Caco-2 (cell line): ENCODE data around the gene TMEM54. TPM values are rescaled to one million over a fixed set of nuclear protein-coding genes. Genes with fewer than 3 reads are reported as not detected.

Experiments
- BruUV-seq: library from RNA; stranded (reverse); fragments of 400-500 nt; replicated peaks from 2 replicates; lab custom pipeline; 2021; lab: Mats Ljungman, UMichigan
- CTCF ChIA-PET: fragments of 300-600 bp; sonication (Branson Sonifier 250); formaldehyde crosslinking; loops from one replicate; lab custom pipeline; 2022; ENCODE audit warnings: antibody characterized with exemption; lab: Charles Lee
- POLR2A ChIA-PET: fragments of 300-600 bp; sonication (Branson Sonifier 250); formaldehyde crosslinking; loops from one replicate; lab custom pipeline; 2022; ENCODE audit warnings: antibody characterized with exemption; lab: Charles Lee
- DNase-seq, 2 experiments: peaks; one replicate each; pipeline versions ENCODE4 v3.0.0 to v3.0.0-alpha.2; 2020 to 2022
- H3K27me3 ChIP-seq: replicated peaks from 2 replicates; pipeline ENCODE4 v1.6.0; 2011; ENCODE audit warnings: low read length; ENCODE audit not compliant: control insufficient read depth, insufficient read depth
- H3K36me3 ChIP-seq: 2 replicates; pipeline ENCODE4 v1.5.1; 2011; ENCODE audit warnings: low read length; ENCODE audit not compliant: control insufficient read depth, insufficient read depth
- H3K4me1 ChIP-seq: fragments of 250-450 bp; sonication (Bioruptor Pico); 2 replicates; pipeline ENCODE4 v1.5.1; 2020; ENCODE audit warnings: mild to moderate bottlenecking
- H3K4me3 ChIP-seq: 2 replicates; pipeline ENCODE4 v1.5.1; 2011; ENCODE audit warnings: low read depth, mild to moderate bottlenecking, control low read depth, low read length
- H3K9me3 ChIP-seq: fragments of 250-450 bp; sonication (Bioruptor Pico); 2 replicates; pipeline ENCODE4 v1.5.1; 2020; ENCODE audit warnings: mild to moderate bottlenecking, moderate library complexity
- H3K27ac Mint-ChIP-seq: one replicate; pipeline ENCODE4 v1.8.0; 2022; ENCODE audit warnings: mixed read lengths; ENCODE audit not compliant: unreplicated experiment
- H3K27me3 Mint-ChIP-seq: one replicate; pipeline ENCODE4 v1.8.0; 2022; ENCODE audit warnings: mixed read lengths; ENCODE audit not compliant: insufficient read depth, unreplicated experiment
- H3K36me3 Mint-ChIP-seq: one replicate; pipeline ENCODE4 v1.8.0; 2022; ENCODE audit warnings: mild to moderate bottlenecking, mixed read lengths; ENCODE audit not compliant: insufficient read depth, unreplicated experiment
- H3K4me1 Mint-ChIP-seq: one replicate; pipeline ENCODE4 v1.8.0; 2022; ENCODE audit warnings: low read depth, mixed read lengths; ENCODE audit not compliant: unreplicated experiment
- H3K4me3 Mint-ChIP-seq: one replicate; pipeline ENCODE4 v1.8.0; 2022; ENCODE audit warnings: mild to moderate bottlenecking, moderate library complexity, mixed read lengths; ENCODE audit not compliant: unreplicated experiment
- H3K9me3 Mint-ChIP-seq: one replicate; pipeline ENCODE4 v1.8.0; 2022; ENCODE audit warnings: mixed read lengths; ENCODE audit not compliant: unreplicated experiment
- CTCF ChIP-seq, 2 experiments: fragments of 200-600 bp in 1 of 2; IDR thresholded peaks; 1 replicate in 1 of 2; 2 replicates in 1 of 2; pipeline versions ENCODE4 v1.5.1 to v1.8.0; 2011 to 2022; ENCODE audit warnings: antibody characterized with exemption in 1 of 2, control low read depth in 1 of 2, inconsistent platforms in 1 of 2, low read depth in 1 of 2, low read length in 1 of 2, mild to moderate bottlenecking in 1 of 2, moderate library complexity in 1 of 2; ENCODE audit not compliant: insufficient read depth in 1 of 2, severe bottlenecking in 1 of 2, unreplicated experiment in 1 of 2
- intact Hi-C: fragments of 100-400 bp; cut with micrococcal nuclease; formaldehyde crosslinking; loops from one replicate; pipeline ENCODE4 v1.10.0; 2022; ENCODE audit not compliant: unreplicated experiment
- total RNA-seq: library from RNA; stranded (reverse); gene quantifications from 2 replicates; pipeline ENCODE4 v1.2.3, GENCODE V29; 2022

The TMEM54 gene
- total RNA-seq, 1 experiment from 2014 or later = 50.1 TPM

GRCh38 chr1:32927441-32927840 is 26.3 kb upstream of the TMEM54 start:
- Histone ChIP-seq H3K4me3 (no peak overlapping the region), H3K27me3 (no peaks in the 10 kb centered on the region), H3K9me3 (no peaks in the 10 kb centered on the region), H3K4me1 (peaks cover 21% of the 10 kb centered on the region), H3K36me3 (no peaks in the 10 kb centered on the region)
- Mint-ChIP-seq H3K4me1 (peaks cover 29% of the 10 kb centered on the region), H3K27me3 (no peaks in the 10 kb centered on the region), H3K4me3 (no peak overlapping the region), H3K27ac (no peak overlapping the region), H3K36me3 (peaks cover under 1% of the 10 kb centered on the region), H3K9me3 (no peaks in the 10 kb centered on the region)
- intact Hi-C loops = no loop called here
- no peak for DNase-seq
- ChIA-PET POLR2A (no interaction called here), CTCF (no interaction called here)
- no peak for TF ChIP-seq CTCF (IDR thresholded peaks at IDR 0.05; ENCODE audit: insufficient read depth in 1 of 2, low read depth in 1 of 2, low read length in 1 of 2, severe bottlenecking in 1 of 2, unreplicated experiment in 1 of 2)
- BruUV-seq = no TSS peak

- Histone ChIP-seq H3K4me1 (peaks cover 21% of the 10 kb centered on the region), H3K36me3 (no peaks in the 10 kb centered on the region), H3K4me3 (no peak overlapping the region), H3K27me3 (no peaks in the 10 kb centered on the region), H3K9me3 (no peaks in the 10 kb centered on the region)
- intact Hi-C loops = no loop called here
- peak; percentile 14 to 43 for DNase-seq
- Mint-ChIP-seq H3K36me3 (no peaks in the 10 kb centered on the region), H3K4me1 (peaks cover 28% of the 10 kb centered on the region), H3K4me3 (no peak overlapping the region), H3K27ac (no peak overlapping the region), H3K9me3 (no peaks in the 10 kb centered on the region), H3K27me3 (no peaks in the 10 kb centered on the region)
- no TSS peak for BruUV-seq
- ChIA-PET POLR2A (no interaction called here), CTCF (interaction anchor here (0.6 to 1.0 kb wide), 5 partner anchors 38 to 128 kb away, joined by 3 to 6 read pairs (median 4); partner anchors contain the start of gene RNF19B)
- no peak for TF ChIP-seq CTCF (IDR thresholded peaks at IDR 0.05; ENCODE audit: insufficient read depth in 1 of 2, low read depth in 1 of 2, low read length in 1 of 2, severe bottlenecking in 1 of 2, unreplicated experiment in 1 of 2)
These were observed 25.4 kb upstream of the TMEM54 start for GRCh38 chr1:32926562-32926961.

- ChIA-PET POLR2A (interaction anchor here (0.7 kb wide), 1 partner anchor 11 kb away, joined by 3 read pairs; no protein-coding TSS in a partner anchor), CTCF (interaction anchor here (0.6 to 1.0 kb wide), 4 partner anchors 33 to 129 kb away, joined by 3 to 4 read pairs (median 4); partner anchors contain the start of gene RNF19B)
- no peak for TF ChIP-seq CTCF (IDR thresholded peaks at IDR 0.05; ENCODE audit: insufficient read depth in 1 of 2, low read depth in 1 of 2, low read length in 1 of 2, severe bottlenecking in 1 of 2, unreplicated experiment in 1 of 2)
- intact Hi-C loops = no loop called here
- no peak for DNase-seq
- no peak overlapping the region for H3K4me3 ChIP-seq
- H3K36me3 ChIP-seq = no peaks in the 10 kb centered on the region
- H3K27me3 Mint-ChIP-seq = no peaks in the 10 kb centered on the region
- no peaks in the 10 kb centered on the region for H3K36me3 Mint-ChIP-seq
- no peaks in the 10 kb centered on the region for H3K9me3 Mint-ChIP-seq
- H3K4me3 Mint-ChIP-seq = peak overlapping the region; percentile 62
- H3K4me1 ChIP-seq = peaks cover 21% of the 10 kb centered on the region
- H3K9me3 ChIP-seq = no peaks in the 10 kb centered on the region
- peak overlapping the region; percentile 59 for H3K27ac Mint-ChIP-seq
- H3K27me3 ChIP-seq = no peaks in the 10 kb centered on the region
- H3K4me1 Mint-ChIP-seq = peaks cover 28% of the 10 kb centered on the region
- no TSS peak for BruUV-seq
These were observed 24.4 kb upstream of the TMEM54 start for GRCh38 chr1:32925403-32926162.
